K562 (cell line): ENCODE data around the gene MT4. TPM values are rescaled to one million over a fixed set of nuclear protein-coding genes. Genes with fewer than 3 reads are reported as not detected.

ENCODE experiments used
- ATF1 ChIP-seq, 2 experiments: fragments of 450-650 bp in 1 of 2; IDR thresholded peaks; 2 replicates each; pipeline ENCODE4 v1.6.1; 2016; ENCODE audit warnings: missing compliant biosample characterization in 1 of 2, missing genetic modification characterization in 1 of 2
- BRF2 ChIP-seq: IDR thresholded peaks from 3 replicates; pipeline ENCODE4 v1.6.1; 2011; ENCODE audit warnings: borderline replicate concordance, mild to moderate bottlenecking; ENCODE audit not compliant: insufficient read length, insufficient read depth
- KLF16 ChIP-seq: IDR thresholded peaks from 2 replicates; pipeline ENCODE4 v1.6.1; 2016; ENCODE audit warnings: antibody characterized with exemption
- RBBP5 ChIP-seq: fragments of 200-600 bp; sonication (generic); IDR thresholded peaks from 2 replicates; pipeline ENCODE4 v1.6.1; 2012; ENCODE audit warnings: borderline replicate concordance, mild to moderate bottlenecking, low read length, control low read depth, inconsistent platforms; ENCODE audit not compliant: insufficient read depth, poor library complexity, severe bottlenecking
- REST ChIP-seq, 2 experiments: fragments of 450-650 bp; formaldehyde crosslinking in 1 of 2; IDR thresholded peaks; 2 replicates each; pipeline versions ENCODE4 v1.4.0 to v1.6.1; 2014 to 2020; ENCODE audit warnings: mild to moderate bottlenecking in 2 of 2, borderline replicate concordance in 1 of 2, low read depth in 1 of 2
- TEAD4 ChIP-seq, 2 experiments: sonication (generic) in 1 of 2; formaldehyde crosslinking in 1 of 2; IDR thresholded peaks; 2 replicates each; pipeline versions ENCODE4 v1.6.1 to v1.8.0; 2012 to 2022; ENCODE audit warnings: borderline replicate concordance in 1 of 2, inconsistent platforms in 1 of 2, low read length in 1 of 2, mild to moderate bottlenecking in 1 of 2, missing genetic modification reagents in 1 of 2
- ZNF140 ChIP-seq: fragments of 250-450 bp; sonication (Bioruptor Pico); IDR thresholded peaks from 2 replicates; pipeline ENCODE4 v1.8.0; 2021; ENCODE audit warnings: moderate library complexity, mild to moderate bottlenecking, inconsistent platforms
- ZNF449 ChIP-seq: fragments of 250-450 bp; sonication (Bioruptor Pico); IDR thresholded peaks from 2 replicates; pipeline ENCODE4 v1.8.0; 2022; ENCODE audit warnings: moderate library complexity, mild to moderate bottlenecking, inconsistent platforms
- polyA plus RNA-seq, 8 experiments: library from polyadenylated mRNA; depleted of rRNA in 4 of 8; stranded (reverse) in 5 of 8; unstranded in 3 of 8; fragments of >200 nt; fragmentation: Nextera tagmentation in 2 of 8; fragmentation: Illumina TruSeq in 1 of 8; extraction: Ambion mirVana in 2 of 8; extraction: Trizol in 1 of 8; gene quantifications; 2 replicates each; pipeline versions ENCODE4 v1.2.1 to v1.2.3, GENCODE V29; 2011 to 2014; ENCODE audit warnings: inconsistent platforms in 1 of 8, missing spikeins in 1 of 8
- total RNA-seq, 7 experiments: library from RNA; depleted of rRNA in 6 of 7; stranded (reverse); fragments of >200 nt in 6 of 7; fragmentation: Illumina TruSeq in 2 of 7; extraction: Trizol in 2 of 7; gene quantifications; 2 replicates each; pipeline versions ENCODE4 v1.2.1 to v1.2.3, GENCODE V29; 2011 to 2021; ENCODE audit warnings: low replicate concordance in 1 of 7
- TF ChIP-seq, protein P1 (sequence below): fragments of 450-650 bp; formaldehyde crosslinking; IDR thresholded peaks from 2 replicates; pipeline ENCODE4 v1.4.0; 2020; ENCODE audit warnings: mild to moderate bottlenecking, moderate library complexity
- TF ChIP-seq, protein P2 (sequence below), 2 experiments: fragments of 450-650 bp; IDR thresholded peaks; 2 replicates each; pipeline ENCODE4 v1.6.1; 2016

The MT4 gene
- total and polyA plus RNA-seq, 9 of the 15 experiments (the other 6 are each of a cell fraction or from before 2014, with no cell fraction given) = not detected

GRCh38 chr16:56603589-56603988, 38.7 kb downstream of the MT4 start (continued):
- peak; percentile 60; the same call in 1 of the 2 replicates for TF ChIP-seq REST (IDR thresholded peaks at IDR 0.05; ENCODE audit: borderline replicate concordance)
- no peak for TF ChIP-seq REST (CRISPR knock-in tag; IDR thresholded peaks at IDR 0.05; ENCODE audit: low read depth)
- no peak for TF ChIP-seq ATF1 (CRISPR knock-in tag; IDR thresholded peaks at IDR 0.05)
- no peak for TF ChIP-seq ATF1 (tag; IDR thresholded peaks at IDR 0.05)
- TF ChIP-seq, protein P1, sequence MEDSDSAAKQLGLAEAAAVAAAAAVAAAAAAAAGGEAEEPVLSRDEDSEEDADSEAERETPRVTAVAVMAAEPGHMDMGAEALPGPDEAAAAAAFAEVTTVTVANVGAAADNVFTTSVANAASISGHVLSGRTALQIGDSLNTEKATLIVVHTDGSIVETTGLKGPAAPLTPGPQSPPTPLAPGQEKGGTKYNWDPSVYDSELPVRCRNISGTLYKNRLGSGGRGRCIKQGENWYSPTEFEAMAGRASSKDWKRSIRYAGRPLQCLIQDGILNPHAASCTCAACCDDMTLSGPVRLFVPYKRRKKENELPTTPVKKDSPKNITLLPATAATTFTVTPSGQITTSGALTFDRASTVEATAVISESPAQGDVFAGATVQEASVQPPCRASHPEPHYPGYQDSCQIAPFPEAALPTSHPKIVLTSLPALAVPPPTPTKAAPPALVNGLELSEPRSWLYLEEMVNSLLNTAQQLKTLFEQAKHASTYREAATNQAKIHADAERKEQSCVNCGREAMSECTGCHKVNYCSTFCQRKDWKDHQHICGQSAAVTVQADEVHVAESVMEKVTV = peak; percentile 38; the same call in 1 of the 2 replicates
- TF ChIP-seq ZNF140 (CRISPR knock-in tag) = no peak
- TF ChIP-seq RBBP5 = no peak
- TF ChIP-seq ZNF449 (CRISPR knock-in tag) = no peak
- no peak for TF ChIP-seq KLF16
- TF ChIP-seq TEAD4 (IDR thresholded peaks at IDR 0.05; ENCODE audit: low read length) = no peak
- no peak for TF ChIP-seq TEAD4 (CRISPR knock-in tag; IDR thresholded peaks at IDR 0.05; ENCODE audit: borderline replicate concordance)
- TF ChIP-seq, protein P2, sequence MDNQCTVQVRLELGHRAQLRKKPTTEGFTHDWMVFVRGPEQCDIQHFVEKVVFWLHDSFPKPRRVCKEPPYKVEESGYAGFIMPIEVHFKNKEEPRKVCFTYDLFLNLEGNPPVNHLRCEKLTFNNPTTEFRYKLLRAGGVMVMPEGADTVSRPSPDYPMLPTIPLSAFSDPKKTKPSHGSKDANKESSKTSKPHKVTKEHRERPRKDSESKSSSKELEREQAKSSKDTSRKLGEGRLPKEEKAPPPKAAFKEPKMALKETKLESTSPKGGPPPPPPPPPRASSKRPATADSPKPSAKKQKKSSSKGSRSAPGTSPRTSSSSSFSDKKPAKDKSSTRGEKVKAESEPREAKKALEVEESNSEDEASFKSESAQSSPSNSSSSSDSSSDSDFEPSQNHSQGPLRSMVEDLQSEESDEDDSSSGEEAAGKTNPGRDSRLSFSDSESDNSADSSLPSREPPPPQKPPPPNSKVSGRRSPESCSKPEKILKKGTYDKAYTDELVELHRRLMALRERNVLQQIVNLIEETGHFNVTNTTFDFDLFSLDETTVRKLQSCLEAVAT (IDR thresholded peaks at IDR 0.05) = no peak
- no peak for TF ChIP-seq BRF2
